Upper lobe of left lung (tissue), 6 donors: ENCODE measurements around the gene MINDY4B. TPM values are rescaled to one million over a fixed set of nuclear protein-coding genes. Genes with fewer than 3 reads are reported as not detected.

ENCODE experiments used
- ATAC-seq, 2 donors: fragments of 200-7000 bp; cut with Tn5 transposase; one replicate each; pipeline ENCODE4 v1.9.1; 2022; ENCODE audit warnings: mild to moderate bottlenecking in 2 of 2, moderate library complexity in 2 of 2; ENCODE audit not compliant: low FRiP score in 2 of 2
- DNase-seq, 2 donors: peaks; one replicate each; pipeline ENCODE4 v3.0.0-alpha.2; 2019 to 2020
- H3K27ac ChIP-seq, 4 donors: fragments of 200-600 bp; sonication (generic); one replicate each; pipeline ENCODE4 v1.5.1; 2016 to 2019
- H3K27me3 ChIP-seq, 4 donors: fragments of 200-600 bp; sonication (generic); one replicate each; pipeline ENCODE4 v1.5.1; 2017 to 2019
- H3K36me3 ChIP-seq, 4 donors: fragments of 200-600 bp; sonication (generic); one replicate each; pipeline ENCODE4 v1.5.1; 2016 to 2019
- H3K4me1 ChIP-seq, 4 donors: fragments of 200-600 bp; sonication (generic); one replicate each; pipeline ENCODE4 v1.5.1; 2018 to 2019
- H3K4me3 ChIP-seq, 4 donors: fragments of 200-600 bp; sonication (generic); one replicate each; pipeline ENCODE4 v1.5.1; 2017 to 2019; ENCODE audit warnings: mild to moderate bottlenecking in 2 of 4, moderate library complexity in 1 of 4
- H3K9me3 ChIP-seq, 4 donors: fragments of 200-600 bp; sonication (generic); one replicate each; pipeline ENCODE4 v1.5.1; 2018 to 2019
- CTCF ChIP-seq, 6 experiments: fragments of 450-650 bp in 4 of 6; fragments of 200-600 bp in 2 of 6; sonication (generic) in 2 of 6; IDR thresholded peaks; one replicate each; pipeline ENCODE4 v1.5.1; 2016 to 2019; ENCODE audit warnings: antibody characterized with exemption in 6 of 6
- EP300 ChIP-seq, 4 donors: sonication (generic); formaldehyde crosslinking; IDR thresholded peaks; one replicate each; pipeline ENCODE4 v1.5.1; 2017; ENCODE audit warnings: antibody characterized with exemption in 4 of 4, control low read depth in 2 of 4
- POLR2A ChIP-seq, 4 donors: fragments of 450-650 bp; IDR thresholded peaks; one replicate each; pipeline ENCODE4 v1.5.1; 2016 to 2017; ENCODE audit warnings: antibody characterized with exemption in 4 of 4, mild to moderate bottlenecking in 2 of 4
- POLR2AphosphoS5 ChIP-seq, 2 donors: sonication (generic); formaldehyde crosslinking; IDR thresholded peaks; one replicate each; pipeline ENCODE4 v1.5.1; 2017; ENCODE audit warnings: antibody characterized with exemption in 2 of 2
- WGBS, 2 donors: methylation state at CpG; one replicate each; pipeline ENCODE4 v1.1.5; 2017 to 2018; 5-methylcytosine and 5-hydroxymethylcytosine counted together
- total RNA-seq, 6 donors: library from RNA; depleted of rRNA in 4 of 6; stranded (reverse); fragments of >200 nt in 4 of 6; gene quantifications; one replicate each; pipeline versions ENCODE4 v1.1.0 to v1.2.1, GENCODE V29; 2016 to 2021
- donor health status: DM: no; HTN: no; CAD: no; lungs with moderate emphysema.
- donor health status: DM: no; HTN: yes; CAD: no; lungs with severe emphysema.

Gene MINDY4B
- total RNA-seq, 6 donors from 2014 or later, result not detected

- Histone ChIP-seq H3K9me3 (no peaks in the 10 kb centered on the region), H3K27ac (no peak overlapping the region), H3K36me3 (no peaks in the 10 kb centered on the region), H3K4me3 (no peak overlapping the region), H3K27me3 (no peaks in the 10 kb centered on the region), H3K4me1 (no peaks in the 10 kb centered on the region)
- WGBS, 2 donors, result 60 to 71% methylated on average over 2 of the region's 2 CpGs
- TF ChIP-seq POLR2A (IDR thresholded peaks at IDR 0.05) (no peak), CTCF (IDR thresholded peaks at IDR 0.05) (no peak), POLR2AphosphoS5 (IDR thresholded peaks at IDR 0.05) (no peak), EP300 (IDR thresholded peaks at IDR 0.05) (no peak)
- DNase-seq (no peak), ATAC-seq (no peak)
Measured at GRCh38 chr3:150878996-150879575, 26.2 kb downstream of the MINDY4B start.

- TF ChIP-seq POLR2A (IDR thresholded peaks at IDR 0.05) (no peak), POLR2AphosphoS5 (IDR thresholded peaks at IDR 0.05) (no peak), EP300 (IDR thresholded peaks at IDR 0.05) (no peak), CTCF (IDR thresholded peaks at IDR 0.05) (no peak)
- Histone ChIP-seq H3K36me3 (no peaks in the 10 kb centered on the region), H3K27me3 (no peaks in the 10 kb centered on the region), H3K4me3 (no peak overlapping the region), H3K9me3 (no peaks in the 10 kb centered on the region), H3K27ac (no peak overlapping the region), H3K4me1 (no peaks in the 10 kb centered on the region)
- WGBS, 2 donors, result 91 to 95% methylated on average over 1 of the region's 1 CpG
- DNase-seq (no peak), ATAC-seq (no peak)
Measured at GRCh38 chr3:150878290-150878689, 26.9 kb downstream of the MINDY4B start.

GRCh38 chr3:150877303-150877702 is 27.9 kb downstream of the MINDY4B start:
- no peaks in the 10 kb centered on the region for H3K36me3 ChIP-seq
- H3K27ac ChIP-seq, result peak overlapping the region in 1 of 4 donors; percentile 42
- no peaks in the 10 kb centered on the region for H3K27me3 ChIP-seq
- DNase-seq, result no peak
- no peak overlapping the region for H3K4me3 ChIP-seq
- no peak for ATAC-seq
- TF ChIP-seq POLR2AphosphoS5 (IDR thresholded peaks at IDR 0.05), result no peak
- no peak for TF ChIP-seq POLR2A (IDR thresholded peaks at IDR 0.05)
- no peak for TF ChIP-seq EP300 (IDR thresholded peaks at IDR 0.05)
- no peak for TF ChIP-seq CTCF (IDR thresholded peaks at IDR 0.05)
- no peaks in the 10 kb centered on the region for H3K9me3 ChIP-seq
- no peaks in the 10 kb centered on the region for H3K4me1 ChIP-seq
- WGBS, 2 donors, result 70 to 86% methylated on average over 2 to 3 of the region's 3 CpGs

GRCh38 chr3:150876611-150877265 is 28.5 kb downstream of the MINDY4B start:
- Histone ChIP-seq H3K36me3 (no peaks in the 10 kb centered on the region), H3K4me3 (no peak overlapping the region), H3K27me3 (no peaks in the 10 kb centered on the region), H3K4me1 (no peaks in the 10 kb centered on the region), H3K9me3 (no peaks in the 10 kb centered on the region), H3K27ac (peak overlapping the region in 1 of 4 donors; percentile 42)
- ATAC-seq (no peak), DNase-seq (no peak)
- 75 to 79% methylated on average over 6 of the region's 6 CpGs for WGBS, 2 donors
- TF ChIP-seq CTCF (IDR thresholded peaks at IDR 0.05), result no peak

GRCh38 chr3:150875548-150875947 is 29.7 kb downstream of the MINDY4B start:
- DNase-seq, result no peak
- ATAC-seq, result no peak
- H3K27ac ChIP-seq, result peak overlapping the region in 2 of 4 donors; percentile 32 to 42
- H3K4me3 ChIP-seq, result no peak overlapping the region
- H3K9me3 ChIP-seq, result no peaks in the 10 kb centered on the region
- no peaks in the 10 kb centered on the region for H3K4me1 ChIP-seq
- no peaks in the 10 kb centered on the region for H3K27me3 ChIP-seq
- 44 to 68% methylated on average over 2 of the region's 2 CpGs for WGBS, 2 donors
- H3K36me3 ChIP-seq, result no peaks in the 10 kb centered on the region
- TF ChIP-seq POLR2A (IDR thresholded peaks at IDR 0.05) (no peak), EP300 (IDR thresholded peaks at IDR 0.05) (no peak), CTCF (IDR thresholded peaks at IDR 0.05) (no peak), POLR2AphosphoS5 (IDR thresholded peaks at IDR 0.05) (no peak)
